Activated T-cell treated with anti-CD3 and anti-CD28 coated beads for 1 hour (primary cell): ENCODE measurements around the gene NIT1.
A peak's percentile ranks its signal among the peaks of the same experiment; 100 is the strongest.

Source experiments
- DNase-seq: peaks from one replicate; pipeline ENCODE4 v3.0.0-alpha.2; 2020; ENCODE audit warnings: low read depth

Gene NIT1

DNA sequence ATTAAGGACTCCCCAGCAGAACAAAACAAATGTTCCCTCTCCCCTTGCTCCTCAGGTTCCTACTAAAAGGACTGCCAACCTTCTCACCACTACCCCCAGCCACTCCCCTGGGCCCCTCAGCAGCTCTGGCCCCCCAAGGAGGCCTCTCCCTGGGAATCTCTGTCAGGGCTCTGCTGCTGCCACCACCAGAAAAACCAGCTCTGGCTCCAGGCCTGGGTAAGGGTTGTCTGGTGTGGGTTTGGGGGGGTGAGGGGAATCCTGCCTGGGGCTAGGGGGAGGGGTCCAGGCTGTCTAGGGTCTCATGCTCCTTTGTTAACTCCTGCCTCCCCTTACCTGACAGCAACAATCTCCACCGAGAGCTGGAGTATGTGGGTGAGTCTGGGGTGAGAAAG, 33.3 kb upstream of the NIT1 start:
- no peak for DNase-seq

DNA sequence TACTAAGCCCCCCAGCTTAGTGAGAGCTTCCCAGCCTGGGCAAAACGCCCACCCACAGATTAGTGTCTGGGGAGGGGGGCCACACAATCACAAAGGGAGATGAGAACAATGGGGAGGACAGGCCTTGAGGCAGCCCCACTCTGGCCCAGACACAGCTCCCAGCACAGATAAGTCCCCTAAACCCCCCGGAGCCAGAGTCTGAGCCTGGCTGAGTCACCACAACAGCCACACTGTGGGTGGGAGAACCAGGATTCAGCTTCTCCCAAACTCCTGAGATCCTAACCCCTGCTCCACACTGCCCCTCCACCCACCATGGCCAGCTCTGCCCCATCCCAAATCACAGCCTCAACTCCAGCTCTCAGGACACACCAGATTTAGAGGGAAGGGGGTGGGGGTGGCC, 32.7 kb upstream of the NIT1 start:
- no peak for DNase-seq

DNA sequence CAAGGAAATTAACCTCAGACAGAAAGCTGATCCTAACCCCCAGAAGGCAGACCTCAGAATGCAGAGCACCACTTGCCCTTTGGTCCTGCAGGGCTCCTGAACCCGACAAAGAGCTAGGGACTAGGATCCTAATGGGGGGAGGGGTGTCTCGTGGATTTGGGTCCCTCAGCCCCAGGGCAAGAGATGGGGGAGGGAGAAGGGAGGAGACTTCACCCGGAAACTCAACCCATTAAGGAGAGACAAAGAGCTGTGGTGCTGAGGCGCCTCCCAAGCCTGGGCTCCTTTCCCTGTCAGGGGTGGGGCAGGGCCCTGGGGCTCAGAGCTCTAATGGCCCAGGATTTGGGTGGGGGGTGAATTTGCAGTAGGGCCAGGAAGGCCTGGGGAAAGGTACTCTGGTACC, 31.4 kb upstream of the NIT1 start:
- DNase-seq = no peak

DNA sequence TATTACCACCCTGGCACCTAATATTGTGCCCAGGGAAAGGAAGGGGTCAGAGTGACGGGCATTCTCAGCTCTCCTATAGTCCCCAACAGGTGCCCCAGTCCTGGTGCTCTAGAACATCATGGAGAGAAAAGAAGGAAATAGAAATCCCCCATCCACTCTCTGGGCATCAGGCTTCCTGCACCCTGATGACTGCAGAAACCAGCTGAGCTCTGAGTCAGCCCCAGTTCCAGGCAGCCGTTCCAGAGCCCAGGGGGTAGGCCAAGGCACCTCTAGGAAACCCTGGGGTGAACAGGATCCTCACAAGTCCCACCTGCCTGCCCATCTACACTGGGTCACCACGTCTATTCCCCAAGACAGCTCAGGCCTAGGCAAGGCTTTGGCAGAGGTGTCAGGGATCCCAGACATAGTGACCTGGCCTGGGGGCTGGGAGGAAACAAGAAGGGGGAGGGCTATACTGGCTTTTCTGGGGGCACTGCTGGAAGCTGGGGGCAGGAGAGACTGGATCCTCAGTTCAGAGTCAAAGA, 29.3 kb upstream of the NIT1 start:
- no peak for DNase-seq

DNA sequence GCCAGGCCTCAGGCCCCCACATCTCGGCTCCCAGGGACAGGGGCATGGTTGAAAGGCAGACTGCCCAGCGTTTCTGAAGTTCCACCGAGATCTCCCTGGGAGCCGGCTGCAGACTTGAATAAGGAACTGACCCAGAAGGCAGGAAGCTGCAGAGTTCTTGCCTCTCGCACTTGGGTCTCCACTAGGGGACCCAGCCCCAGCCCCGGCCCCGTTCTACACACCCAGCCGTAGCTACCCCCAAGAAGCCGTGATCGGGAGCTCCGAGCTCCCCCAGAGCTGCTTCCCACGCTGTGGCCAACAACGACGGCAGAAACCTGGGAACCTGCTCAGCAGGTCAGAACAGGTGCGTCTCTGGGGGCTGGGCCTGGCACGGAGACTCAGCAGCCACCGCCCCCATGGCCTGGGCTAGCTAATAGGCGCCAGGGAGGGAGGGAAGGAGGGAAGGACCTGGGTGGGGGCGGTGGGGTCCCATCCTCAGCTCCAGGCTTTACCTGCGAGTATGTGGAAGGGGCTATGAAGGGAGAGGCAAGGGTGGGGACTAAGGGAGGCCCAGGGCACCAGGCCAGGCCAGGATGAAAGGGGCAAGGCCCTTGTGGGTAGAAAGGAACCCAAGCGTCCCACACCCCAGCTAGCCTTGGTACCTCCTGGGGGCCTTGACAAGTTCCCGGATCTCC, 28.5 kb upstream of the NIT1 start, which contains the start of gene NECTIN4:
TSS of gene NECTIN4 (minus strand) at position 308 of the 674 bp plus-strand sequence. CDS start at position 46, 262 bp downstream.
- no peak for DNase-seq

DNA sequence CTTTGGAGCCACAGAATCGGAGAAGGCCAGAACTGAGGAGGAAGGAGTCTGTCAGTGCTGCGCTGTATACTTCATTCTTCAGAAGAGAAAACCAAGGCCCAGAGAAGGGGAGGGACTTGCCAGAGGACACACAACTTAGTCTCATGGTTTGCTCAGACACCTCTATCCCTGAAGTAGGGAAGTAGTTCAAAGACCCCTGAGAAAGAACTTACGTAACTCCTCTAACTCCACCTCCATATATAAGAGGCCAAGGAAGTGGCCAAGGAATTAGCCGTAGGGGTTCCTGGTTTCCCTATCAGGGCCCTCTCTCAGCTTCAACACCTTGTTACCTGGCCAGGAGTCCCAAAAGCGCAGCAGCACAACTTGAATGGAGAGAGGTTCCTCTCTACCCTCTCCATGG, 28.0 kb upstream of the NIT1 start:
- DNase-seq = no peak

DNA sequence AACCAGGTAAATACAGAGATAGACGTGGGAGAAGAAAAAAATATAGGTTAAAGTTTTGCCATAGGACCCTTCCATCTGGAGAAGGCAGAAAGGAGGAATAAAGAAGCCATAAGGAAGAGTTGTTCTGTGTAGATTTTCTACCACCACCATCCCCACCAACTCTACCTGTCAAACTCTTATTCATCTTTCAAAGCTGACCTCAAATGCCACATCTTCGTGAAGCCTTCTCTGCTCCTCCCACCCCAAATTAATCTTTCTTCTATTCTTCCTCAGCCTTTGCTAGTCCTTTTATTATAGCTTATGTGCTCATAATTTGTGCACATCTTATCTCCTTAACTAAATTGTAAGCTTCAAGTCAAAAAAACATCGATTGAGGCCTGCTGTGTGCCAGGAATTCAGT, 27.3 kb upstream of the NIT1 start:
- no peak for DNase-seq

DNA sequence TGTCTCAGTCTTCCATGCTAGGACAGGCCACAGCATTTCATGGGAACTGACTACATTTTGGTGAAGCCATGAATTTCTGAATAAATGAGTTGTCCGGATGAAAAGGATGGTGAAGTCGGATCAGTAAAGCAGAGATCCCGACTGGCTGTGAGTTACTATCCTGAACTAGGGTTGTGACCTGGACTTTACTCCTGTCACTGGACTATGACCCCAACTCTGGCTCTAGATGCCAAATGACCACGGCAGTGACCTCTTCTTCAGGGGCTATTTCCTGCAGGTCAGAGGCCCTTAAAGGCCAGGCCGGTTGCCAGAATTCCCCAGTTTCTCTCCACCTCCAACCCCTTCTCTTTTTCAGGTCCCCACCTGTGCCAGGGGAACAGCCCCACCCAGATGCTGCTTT, 26.8 kb upstream of the NIT1 start:
- no peak for DNase-seq

DNA sequence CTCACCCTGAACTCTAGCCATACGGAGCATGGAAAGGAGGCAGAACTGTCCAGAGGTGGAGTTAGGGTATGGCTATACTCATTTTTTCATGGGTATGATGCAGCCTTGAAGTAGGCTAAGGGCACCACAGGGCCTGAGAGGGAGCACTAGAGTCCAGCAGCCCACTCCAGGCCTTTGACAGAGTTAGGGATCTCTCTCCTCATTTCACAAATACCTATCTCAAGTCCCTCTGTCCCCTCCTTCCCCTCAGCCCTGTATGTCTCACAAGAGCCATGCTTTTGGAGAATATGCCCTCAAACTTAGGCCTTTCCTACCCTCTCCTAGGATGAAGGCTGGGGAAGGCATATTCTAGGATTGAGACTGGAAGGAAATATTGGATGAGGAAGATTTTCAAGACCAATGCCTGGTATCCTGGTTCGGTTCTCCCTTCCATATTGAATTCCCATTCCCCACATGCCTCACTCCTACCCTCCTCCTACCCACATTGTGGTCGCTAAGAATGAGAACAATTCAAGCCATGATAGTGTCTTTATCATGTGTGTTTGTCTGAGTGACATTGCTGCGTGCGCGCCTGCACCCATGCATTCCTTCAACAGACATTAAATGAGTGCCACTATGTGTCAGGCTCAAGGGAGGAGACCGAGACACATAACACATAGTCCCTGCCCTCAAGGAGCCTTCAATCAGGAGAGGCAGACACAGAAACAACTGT, 26.0 kb upstream of the NIT1 start:
- no peak for DNase-seq

DNA sequence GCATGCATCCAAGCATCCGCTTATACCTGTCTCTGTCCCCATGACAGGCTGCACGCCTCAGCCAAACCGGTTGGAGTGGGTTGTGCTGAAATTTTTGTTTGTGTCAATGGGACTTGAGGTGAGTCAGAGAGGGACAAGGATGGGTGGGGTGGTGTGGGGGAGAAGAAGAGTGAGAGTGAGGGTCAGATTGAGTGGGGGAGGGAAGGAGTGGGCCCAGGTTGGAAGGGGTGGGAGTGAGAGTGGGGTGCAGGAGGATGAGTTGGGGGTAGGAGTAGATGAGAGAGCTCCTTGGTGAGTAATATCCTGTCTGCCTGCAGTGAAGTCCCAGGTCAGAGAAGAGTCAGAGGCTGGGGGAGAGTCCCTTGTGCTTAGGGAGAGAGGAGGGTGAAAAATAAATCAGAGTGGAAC, 25.3 kb upstream of the NIT1 start:
- no peak for DNase-seq

DNA sequence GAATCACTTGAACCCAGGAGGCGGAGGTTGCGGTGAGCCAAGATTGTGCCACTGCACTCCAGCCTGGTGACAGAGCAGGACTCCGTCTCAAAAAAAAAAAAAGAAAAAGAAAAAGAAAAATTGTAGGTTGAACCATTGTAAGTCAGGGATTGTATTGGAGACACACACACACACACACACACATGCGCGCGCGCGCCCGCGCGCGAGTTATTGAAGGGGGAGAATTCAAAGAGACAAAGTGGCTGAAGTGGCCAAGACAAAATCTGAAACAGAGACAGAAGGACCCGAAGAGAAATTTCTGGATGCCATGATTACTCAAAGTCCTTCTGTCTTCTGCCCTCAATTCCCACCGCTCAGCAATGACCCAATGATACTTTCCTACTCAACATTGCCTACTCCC, 23.4 kb upstream of the NIT1 start:
- DNase-seq = no peak

DNA sequence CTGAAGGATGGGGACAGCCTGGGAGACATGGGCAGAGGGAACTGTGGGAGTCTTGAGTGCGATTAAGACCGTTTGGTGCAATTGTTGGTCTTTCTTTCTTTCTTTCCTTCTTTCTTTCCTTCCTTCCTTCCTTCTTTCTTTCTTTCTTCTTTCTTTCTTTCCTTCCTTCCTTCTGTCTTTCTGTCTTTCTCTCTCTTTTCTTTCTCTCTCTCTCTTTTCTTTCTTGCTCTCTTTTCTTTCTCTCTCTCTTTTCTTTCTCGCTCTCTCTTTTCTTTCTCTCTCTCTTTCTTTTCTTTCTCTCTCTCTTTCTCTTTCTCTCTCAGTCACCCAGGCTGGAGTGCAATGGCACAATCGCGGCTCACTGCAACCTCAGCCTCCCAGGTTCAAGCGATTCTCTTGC, 22.7 kb upstream of the NIT1 start:
- no peak for DNase-seq

DNA sequence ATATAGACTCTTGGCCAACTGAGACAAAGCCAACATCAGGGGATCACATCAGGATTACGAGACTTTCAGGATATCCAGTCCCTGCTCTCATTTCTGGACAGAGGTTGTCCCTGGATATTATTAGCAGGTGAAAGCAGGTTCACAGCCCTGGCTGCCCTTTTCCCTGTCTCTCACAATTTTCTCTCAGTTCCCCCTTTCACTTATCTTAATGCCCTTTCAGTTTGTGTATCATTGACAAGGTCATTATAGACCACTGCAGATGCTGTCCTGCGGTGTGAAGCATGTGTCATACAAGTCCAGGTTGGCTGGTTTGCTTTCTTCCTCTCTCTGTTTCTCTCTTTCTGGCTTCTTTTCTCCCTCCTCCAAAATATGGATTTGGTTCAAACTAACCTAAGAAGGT, 21.9 kb upstream of the NIT1 start:
- DNase-seq = no peak

DNA sequence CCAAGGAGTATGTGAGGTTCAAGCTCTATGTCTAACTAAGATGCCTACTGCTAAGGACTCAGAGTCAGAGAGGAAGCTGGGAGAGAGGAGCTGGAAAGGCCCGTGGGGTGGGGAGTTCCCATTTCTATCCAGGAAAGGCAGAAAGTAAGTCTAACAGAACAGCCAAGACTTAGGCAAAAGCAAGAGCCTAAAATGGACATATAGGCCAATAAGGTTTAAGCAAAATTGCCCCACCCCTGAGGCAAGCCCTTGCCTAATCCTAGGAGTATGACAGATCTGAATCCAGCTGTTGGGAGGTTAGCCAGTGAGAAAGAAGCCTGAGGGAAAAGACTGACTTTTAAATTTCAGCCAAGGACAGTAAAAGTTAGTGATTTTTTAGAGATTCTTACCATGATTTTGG, 21.4 kb upstream of the NIT1 start:
- DNase-seq = no peak

DNA sequence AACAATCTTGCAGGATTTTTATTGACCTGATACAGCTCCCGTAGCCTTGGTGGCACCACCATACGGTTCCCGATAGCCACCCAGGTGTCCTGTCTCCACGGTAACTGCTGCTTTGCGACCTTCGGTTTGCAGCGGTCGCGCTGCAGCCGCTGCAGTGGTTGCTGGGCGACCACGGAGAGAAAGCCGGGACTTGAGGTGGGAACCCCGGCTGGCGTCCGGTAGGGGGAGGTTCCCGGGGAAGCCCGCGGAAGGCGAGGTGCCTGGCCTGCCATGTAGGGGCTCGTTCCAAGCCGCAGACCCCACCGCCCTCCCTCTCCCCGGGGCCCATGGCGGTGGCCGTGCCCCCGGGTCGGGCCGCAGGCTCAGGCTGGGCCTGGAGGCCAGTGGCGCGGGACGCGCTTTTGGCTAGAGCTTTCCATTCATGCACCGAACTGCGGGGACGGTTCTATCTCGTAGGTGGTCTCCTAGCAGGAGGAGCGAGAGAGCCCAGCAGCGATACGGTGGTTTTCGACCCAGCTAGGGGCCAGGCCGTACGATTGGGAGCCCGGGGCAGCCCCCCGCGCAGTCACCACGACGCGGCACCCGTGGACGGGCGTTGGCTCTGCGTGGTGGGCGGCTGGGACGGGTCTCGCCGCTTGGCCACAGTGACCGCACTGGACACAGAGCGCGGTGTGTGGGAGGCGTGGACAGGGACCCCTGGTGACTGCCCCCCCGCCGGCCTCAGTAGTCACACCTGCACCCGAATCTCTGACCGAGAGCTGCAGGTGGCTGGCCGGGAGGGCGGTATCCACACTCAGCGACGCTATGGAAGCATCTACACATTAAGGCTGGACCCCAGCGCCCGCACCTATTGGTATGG, 19.5 kb upstream of the NIT1 start, which contains the start of gene KLHDC9:
TSS of gene KLHDC9 (plus strand) at position 152 of the 859 bp plus-strand sequence. CDS start at position 327, 175 bp downstream.
- DNase-seq = peak; percentile 39

DNA sequence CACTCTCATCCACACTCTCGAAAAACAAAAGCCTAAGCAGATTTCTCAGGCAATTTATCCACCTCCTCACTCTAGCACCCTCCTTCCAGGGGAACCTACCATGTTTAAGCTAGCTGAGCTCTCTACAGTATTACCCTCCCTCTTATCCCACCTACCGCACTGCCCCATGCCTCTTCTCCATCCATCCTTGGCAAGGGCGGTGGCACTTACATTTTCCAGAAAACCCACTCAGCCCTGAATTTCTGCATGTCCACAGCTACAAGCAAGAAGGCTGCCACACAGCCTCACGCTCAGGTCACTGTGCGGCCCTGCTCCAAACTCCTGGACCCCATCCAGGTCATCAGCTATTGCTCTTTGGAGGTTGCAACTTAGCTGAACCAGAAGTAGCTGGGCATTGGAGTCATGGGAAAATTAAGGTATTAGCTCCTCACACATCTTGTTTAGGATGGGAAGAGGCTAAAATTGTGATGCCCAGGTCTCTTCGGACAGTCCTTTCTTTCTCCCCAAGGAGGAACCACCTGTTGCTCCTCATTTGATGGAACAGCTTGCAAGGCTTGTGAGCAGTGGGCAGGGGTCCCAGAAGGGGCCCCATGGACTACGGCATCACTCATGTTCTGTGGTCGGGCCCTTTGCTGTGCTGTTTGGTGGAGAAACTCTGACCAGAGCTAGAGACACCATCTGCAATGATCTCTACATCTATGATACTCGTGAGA, 18.7 kb upstream of the NIT1 start:
- no peak for DNase-seq

DNA sequence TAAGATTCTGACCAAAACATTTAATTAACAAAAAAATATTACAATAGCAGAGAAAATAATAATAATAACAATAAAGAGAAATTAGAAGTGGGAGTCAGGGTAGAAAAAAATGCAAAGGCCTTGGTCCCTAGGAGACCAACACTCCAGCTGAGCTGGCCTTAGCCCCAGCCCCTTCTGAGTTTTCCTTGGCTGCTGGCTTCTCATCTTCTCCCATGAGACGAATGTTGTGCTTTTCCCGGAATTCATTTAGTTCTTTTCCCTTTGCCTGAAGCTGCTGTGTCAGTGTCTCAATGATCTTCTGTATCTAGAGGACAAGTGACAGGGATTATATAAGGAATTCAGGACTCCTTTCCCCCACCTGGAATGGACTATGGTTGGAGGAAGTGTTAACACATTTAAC, 17.3 kb upstream of the NIT1 start:
- DNase-seq = no peak

DNA sequence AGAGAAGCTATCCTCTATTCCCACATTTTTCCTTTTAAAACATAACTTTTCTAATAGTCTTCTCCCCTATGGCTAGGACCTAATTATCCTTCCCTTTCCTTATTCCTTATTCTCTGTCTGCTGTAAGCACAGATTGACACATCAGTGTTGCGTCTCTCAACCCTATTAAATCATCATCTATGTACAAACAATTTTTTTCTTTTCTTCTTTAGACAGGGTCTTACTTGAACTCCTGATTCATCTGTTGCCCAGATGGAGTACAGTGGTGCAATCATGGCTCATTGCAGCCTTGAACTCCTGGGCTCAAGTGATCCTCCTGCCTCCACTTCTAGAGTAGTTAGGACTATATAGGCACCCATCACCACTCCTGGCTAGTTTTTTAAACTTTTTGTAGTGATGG, 11.5 kb upstream of the NIT1 start:
- DNase-seq = no peak

DNA sequence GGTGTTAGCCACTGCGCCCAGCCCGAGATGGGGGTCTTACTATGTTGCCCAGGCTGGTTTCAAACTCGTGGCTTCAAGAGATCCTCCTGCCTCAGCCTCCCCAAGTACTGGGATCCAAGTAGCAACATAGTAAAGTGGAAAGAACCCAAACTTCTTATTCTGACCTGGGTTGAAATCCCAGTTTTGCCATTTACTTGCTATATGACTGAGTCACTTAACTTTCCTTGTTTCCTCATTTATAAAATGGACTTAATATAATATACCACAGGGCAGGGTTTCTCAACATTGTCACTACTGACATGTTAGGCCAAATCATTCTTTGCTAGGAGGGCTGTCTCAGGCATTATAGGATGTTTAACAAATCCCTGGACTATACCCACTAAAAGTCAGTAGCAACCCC, 6.8 kb upstream of the NIT1 start:
- no peak for DNase-seq

DNA sequence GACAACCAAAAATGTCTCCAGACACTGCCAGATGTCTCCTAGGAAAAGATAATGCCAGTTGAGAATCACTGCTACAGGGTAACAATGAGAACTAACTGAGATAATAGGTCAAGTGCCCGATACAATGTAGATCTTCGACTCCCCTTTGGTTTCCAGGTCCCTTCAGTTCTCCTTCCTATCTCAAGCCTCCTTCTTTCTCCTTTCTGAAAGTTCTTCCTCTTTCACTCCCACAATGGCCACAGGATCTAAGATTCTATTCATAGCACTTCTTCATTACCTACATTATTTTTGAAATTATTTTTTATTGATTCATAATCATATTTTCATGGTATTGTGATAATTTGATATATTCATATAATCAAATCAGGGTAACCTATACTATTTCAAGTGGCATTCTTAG, 6.4 kb upstream of the NIT1 start:
- DNase-seq = no peak

DNA sequence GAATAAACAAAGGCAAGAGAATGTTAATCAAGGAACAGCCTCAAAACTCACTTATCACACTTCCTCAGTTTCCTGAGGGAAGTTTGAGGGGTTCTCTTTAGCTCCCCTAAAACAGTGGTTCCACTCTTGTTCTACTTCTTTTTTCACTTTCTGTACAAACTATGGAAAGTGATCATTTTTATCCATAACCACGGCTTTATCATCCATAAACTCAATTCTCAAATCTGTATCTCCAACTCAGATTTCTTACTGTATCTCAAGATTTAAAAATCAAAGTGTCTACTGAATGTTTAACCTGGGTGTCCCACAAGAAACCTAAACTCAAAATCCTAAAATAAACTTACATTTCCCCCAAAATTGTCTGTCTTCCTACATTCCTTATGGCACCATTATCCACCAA, 4.0 kb upstream of the NIT1 start:
- DNase-seq = no peak

DNA sequence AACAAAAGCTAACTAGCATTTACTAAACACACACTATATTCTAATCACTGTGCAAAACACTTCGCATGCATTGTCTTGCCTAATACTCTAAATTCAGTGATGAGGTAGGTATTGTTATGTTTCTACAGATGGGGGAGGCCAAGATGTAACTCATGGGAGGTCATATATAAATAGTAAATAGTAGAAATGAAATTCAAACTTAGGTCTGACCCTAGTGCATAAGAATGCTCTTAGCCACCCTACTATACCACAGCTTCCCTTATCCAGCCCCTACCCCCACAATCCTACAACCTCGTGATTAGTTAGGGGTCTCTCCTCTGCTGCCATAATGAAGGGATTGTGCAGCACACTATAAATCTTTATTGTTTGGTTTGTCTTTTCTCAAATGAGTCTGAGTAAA, 3.3 kb upstream of the NIT1 start:
- DNase-seq = no peak
